Mucosa of rectum (tissue), 2 donors: ENCODE measurements around the gene SEPSECS.

Experiments
- H3K27ac ChIP-seq, 2 donors: one replicate each; pipeline ENCODE4 v1.7.0; 2013; ENCODE audit warnings: inconsistent platforms in 2 of 2, low read depth in 2 of 2, low read length in 2 of 2
- H3K27me3 ChIP-seq, 2 donors: one replicate each; pipeline ENCODE4 v1.7.0; 2013; ENCODE audit warnings: low read length in 2 of 2; ENCODE audit not compliant: control insufficient read depth in 2 of 2, insufficient read depth in 2 of 2
- H3K36me3 ChIP-seq, 2 donors: one replicate each; pipeline ENCODE4 v1.7.0; 2013; ENCODE audit warnings: low read length in 2 of 2; ENCODE audit not compliant: control insufficient read depth in 2 of 2, insufficient read depth in 2 of 2
- H3K4me1 ChIP-seq, 2 donors: one replicate each; pipeline ENCODE4 v1.7.0; 2013; ENCODE audit warnings: low read length in 2 of 2, mild to moderate bottlenecking in 1 of 2; ENCODE audit not compliant: control insufficient read depth in 2 of 2, insufficient read depth in 2 of 2
- H3K4me3 ChIP-seq, 2 donors: one replicate each; pipeline ENCODE4 v1.7.0; 2013; ENCODE audit warnings: low read length in 2 of 2
- H3K9ac ChIP-seq, 2 donors: one replicate each; pipeline ENCODE4 v1.7.0; 2013; ENCODE audit warnings: low read length in 2 of 2, low read depth in 1 of 2, mild to moderate bottlenecking in 1 of 2
- H3K9me3 ChIP-seq, 2 donors: one replicate each; pipeline ENCODE4 v1.7.0; 2013; ENCODE audit warnings: low read length in 2 of 2; ENCODE audit not compliant: control insufficient read depth in 2 of 2
- donor health status: healthy.
- donor health status: Normal muscosa, but diverticular disease.

SEPSECS gene

DNA sequence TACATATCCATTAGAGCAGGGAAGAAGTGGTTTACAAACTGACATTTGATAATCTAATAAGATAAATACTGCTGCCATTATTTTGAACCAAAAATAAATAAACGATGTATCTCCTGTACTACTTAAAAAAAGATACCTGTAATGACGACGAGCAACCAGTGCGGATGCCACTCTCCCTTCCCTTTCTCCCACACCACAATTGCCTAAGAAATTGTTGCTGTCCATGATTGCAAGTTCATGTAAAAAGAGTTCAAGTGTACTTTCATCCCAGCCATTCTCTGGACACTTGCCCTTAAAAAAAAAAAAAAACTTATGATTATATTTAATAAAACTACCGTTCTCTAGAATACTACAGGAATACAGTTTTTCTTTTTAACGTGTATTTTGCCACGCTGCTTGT is 1.4 kb downstream of the SEPSECS start:
- H3K9ac ChIP-seq: no peak overlapping the region
- H3K9me3 ChIP-seq: no peaks in the 10 kb centered on the region
- H3K36me3 ChIP-seq: no peaks in the 10 kb centered on the region
- H3K4me1 ChIP-seq: peaks cover 9 to 12% of the 10 kb centered on the region in 2 donors
- no peaks in the 10 kb centered on the region for H3K27me3 ChIP-seq
- peak overlapping the region in 1 of 2 donors; percentile 97 for H3K27ac ChIP-seq
- H3K4me3 ChIP-seq: peak overlapping the region; percentile 88 to 93

- Histone ChIP-seq H3K4me1 (peaks cover 9 to 12% of the 10 kb centered on the region in 2 donors), H3K27ac (no peak overlapping the region), H3K27me3 (no peaks in the 10 kb centered on the region), H3K4me3 (no peak overlapping the region), H3K9ac (no peak overlapping the region), H3K9me3 (no peaks in the 10 kb centered on the region), H3K36me3 (no peaks in the 10 kb centered on the region)
Observed at GRCh38 chr4:25157081-25157480, 3.2 kb downstream of the SEPSECS start.

GRCh38 chr4:25155947-25156346 is 4.3 kb downstream of the SEPSECS start:
- no peak overlapping the region for H3K4me3 ChIP-seq
- no peak overlapping the region for H3K9ac ChIP-seq
- H3K27me3 ChIP-seq: no peaks in the 10 kb centered on the region
- no peak overlapping the region for H3K27ac ChIP-seq
- no peaks in the 10 kb centered on the region for H3K36me3 ChIP-seq
- H3K9me3 ChIP-seq: no peaks in the 10 kb centered on the region
- peaks cover 3 to 5% of the 10 kb centered on the region in 2 donors for H3K4me1 ChIP-seq

- Histone ChIP-seq H3K9me3 (no peaks in the 10 kb centered on the region), H3K27me3 (no peaks in the 10 kb centered on the region), H3K27ac (peak overlapping the region; percentile 50 to 54), H3K9ac (peak overlapping the region; percentile 20 to 30), H3K4me3 (peak overlapping the region; percentile 44 to 46), H3K4me1 (peaks cover 2 to 3% of the 10 kb centered on the region in 2 donors), H3K36me3 (no peaks in the 10 kb centered on the region)
Observed at GRCh38 chr4:25154594-25155265, 5.5 kb downstream of the SEPSECS start.

DNA sequence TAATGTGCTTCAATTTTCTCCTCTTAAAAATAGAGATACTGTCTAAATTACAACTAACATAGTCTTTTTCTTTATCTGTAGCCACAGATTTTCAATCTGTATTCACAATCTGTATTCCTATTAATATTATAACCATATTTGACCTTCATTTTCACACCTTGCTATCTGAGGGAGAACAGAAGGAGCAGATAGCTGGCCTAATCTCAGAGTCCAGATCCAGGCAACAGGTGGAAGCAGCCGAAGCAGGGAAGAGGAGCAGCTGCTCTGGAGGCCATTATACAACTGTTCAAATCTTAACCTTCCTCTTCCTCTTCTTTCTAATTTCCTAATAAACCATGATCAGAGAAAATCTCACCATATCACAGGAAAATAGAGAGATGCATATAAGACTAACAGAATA is 14.2 kb downstream of the SEPSECS start:
- Histone ChIP-seq H3K9me3 (no peaks in the 10 kb centered on the region), H3K27ac (no peak overlapping the region), H3K4me1 (no peaks in the 10 kb centered on the region), H3K36me3 (peaks cover under 1 to 9% of the 10 kb centered on the region in 2 donors), H3K4me3 (no peak overlapping the region), H3K9ac (no peak overlapping the region), H3K27me3 (no peaks in the 10 kb centered on the region)

GRCh38 chr4:25144870-25145481 is 15.3 kb downstream of the SEPSECS start:
- no peak overlapping the region for H3K4me3 ChIP-seq
- no peaks in the 10 kb centered on the region for H3K4me1 ChIP-seq
- no peak overlapping the region for H3K9ac ChIP-seq
- H3K36me3 ChIP-seq: peaks cover 6 to 11% of the 10 kb centered on the region in 2 donors
- no peaks in the 10 kb centered on the region for H3K9me3 ChIP-seq
- H3K27me3 ChIP-seq: no peaks in the 10 kb centered on the region
- H3K27ac ChIP-seq: no peak overlapping the region

GRCh38 chr4:25142468-25142867 is 17.8 kb downstream of the SEPSECS start:
- no peak overlapping the region for H3K4me3 ChIP-seq
- no peak overlapping the region for H3K9ac ChIP-seq
- peaks cover 16 to 19% of the 10 kb centered on the region in 2 donors for H3K36me3 ChIP-seq
- H3K27me3 ChIP-seq: no peaks in the 10 kb centered on the region
- no peaks in the 10 kb centered on the region for H3K9me3 ChIP-seq
- H3K4me1 ChIP-seq: no peaks in the 10 kb centered on the region
- no peak overlapping the region for H3K27ac ChIP-seq

- Histone ChIP-seq H3K4me1 (no peaks in the 10 kb centered on the region), H3K36me3 (peaks cover 16 to 19% of the 10 kb centered on the region in 2 donors), H3K27ac (no peak overlapping the region)
Observed at GRCh38 chr4:25141592-25141991, 18.7 kb downstream of the SEPSECS start.

GRCh38 chr4:25133132-25133531 is 27.1 kb downstream of the SEPSECS start:
- peaks cover 0 to 4% of the 10 kb centered on the region in 2 donors for H3K36me3 ChIP-seq
- H3K9me3 ChIP-seq: no peaks in the 10 kb centered on the region
- H3K4me1 ChIP-seq: peaks cover 0 to 9% of the 10 kb centered on the region in 2 donors
- peak overlapping the region in 1 of 2 donors; percentile 4 for H3K27ac ChIP-seq
- H3K4me3 ChIP-seq: no peak overlapping the region
- no peaks in the 10 kb centered on the region for H3K27me3 ChIP-seq
- no peak overlapping the region for H3K9ac ChIP-seq

More at GRCh38 chr4:25141592-25141991, 18.7 kb downstream of the SEPSECS start:
- H3K9ac ChIP-seq: no peak overlapping the region
- H3K9me3 ChIP-seq: no peaks in the 10 kb centered on the region
- H3K4me3 ChIP-seq: no peak overlapping the region
- H3K27me3 ChIP-seq: no peaks in the 10 kb centered on the region

- peaks cover 0 to 2% of the 10 kb centered on the region in 2 donors for H3K36me3 ChIP-seq
- H3K9ac ChIP-seq: no peak overlapping the region
- no peak overlapping the region for H3K27ac ChIP-seq
- no peak overlapping the region for H3K4me3 ChIP-seq
- no peaks in the 10 kb centered on the region for H3K27me3 ChIP-seq
- peaks cover 0 to 9% of the 10 kb centered on the region in 2 donors for H3K4me1 ChIP-seq
- no peaks in the 10 kb centered on the region for H3K9me3 ChIP-seq
Observed at GRCh38 chr4:25131926-25132325, 28.3 kb downstream of the SEPSECS start.
